ENCODE results near the gene ID2. TPM values are rescaled to one million over a fixed set of nuclear protein-coding genes. Genes with fewer than 3 reads are reported as not detected.
A peak's percentile ranks its signal among the peaks of the same experiment; 100 is the strongest.

ID2 gene
- polyA plus RNA-seq, 3 donors, result 282 to 2,821 (median 295) TPM

DNA sequence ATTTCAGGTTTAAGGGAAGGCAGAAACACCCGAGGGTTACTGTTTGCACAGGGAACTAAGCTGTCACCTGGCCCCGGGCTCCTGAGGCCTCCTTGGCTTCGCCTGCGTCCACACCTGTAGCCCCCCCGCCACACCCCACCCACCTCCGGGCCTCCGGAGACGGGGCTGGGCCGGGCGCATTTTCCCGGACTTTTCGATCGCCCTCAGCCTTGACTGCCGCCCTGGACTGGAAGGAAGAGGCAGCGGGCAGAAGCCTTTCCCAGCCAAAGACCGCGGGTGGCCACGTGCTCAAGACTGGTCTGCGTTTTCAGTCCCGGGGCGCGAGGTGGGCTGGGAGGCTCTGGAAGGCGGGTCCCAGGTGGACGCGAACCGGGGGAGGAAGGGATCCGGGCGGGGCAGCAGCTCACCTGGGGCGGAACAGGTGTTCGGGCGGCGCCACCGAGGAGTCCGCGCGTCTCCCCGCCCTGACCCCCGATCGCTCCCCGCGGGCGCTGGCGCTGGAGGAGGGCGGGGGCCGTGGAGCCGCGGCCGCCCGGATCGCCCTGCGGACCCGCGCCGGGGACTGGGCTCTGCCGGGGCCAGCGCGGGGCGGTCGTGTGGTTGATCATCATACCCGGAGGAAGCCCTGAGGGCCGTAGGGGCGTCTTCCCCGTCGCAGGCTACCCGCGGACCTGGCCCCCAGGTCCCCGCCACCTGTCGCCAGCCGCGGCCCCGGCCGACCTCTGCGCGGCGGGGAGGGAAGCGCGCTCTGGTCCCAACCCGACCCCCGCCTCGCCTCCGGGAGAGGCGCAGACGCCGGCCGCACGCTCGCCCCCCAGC lies 3.2 kb downstream of the ID2 start:
- Histone ChIP-seq H4K20me1 (ENCODE audit: insufficient read depth, low read length) (peaks cover 29% of the 10 kb centered on the region), H3K4me1 (ENCODE audit: control insufficient read depth in 1 of 2, insufficient read depth in 2 of 2, low read length in 2 of 2) (peaks cover 15 to 26% of the 10 kb centered on the region in 2 donors), H3K27me3 (ENCODE audit: control insufficient read depth in 2 of 2, insufficient read depth in 2 of 2, low read length in 2 of 2) (peaks cover 0 to 3% of the 10 kb centered on the region in 2 donors), H3K9ac (ENCODE audit: insufficient read depth, low read length, poor library complexity, severe bottlenecking) (peak overlapping the region; percentile 87), H3K27ac (ENCODE audit: low read depth in 1 of 2, low read length in 2 of 2) (peak overlapping the region; percentile 49 to 74), H3K4me3 (replicated peaks in 1 of 3; ENCODE audit: low read depth in 2 of 3, low read length in 3 of 3) (peak overlapping the region; percentile 56 to 95 (median 93)), H3K4me2 (replicated peaks; ENCODE audit: extremely low read depth, low read length, poor library complexity, severe bottlenecking) (peak overlapping the region; percentile 93), H2AFZ (ENCODE audit: insufficient read depth, low read depth, low read length, poor library complexity, severe bottlenecking) (peak overlapping the region; percentile 84), H3K79me2 (ENCODE audit: insufficient read depth, low read length) (peaks cover 36% of the 10 kb centered on the region), H3K36me3 (replicated peaks in 1 of 2; ENCODE audit: control insufficient read depth in 1 of 2, insufficient read depth in 2 of 2, low read length in 2 of 2) (no peaks in the 10 kb centered on the region), H3K9me3 (replicated peaks in 1 of 2; ENCODE audit: control insufficient read depth in 1 of 2, insufficient read depth in 1 of 2, low read length in 2 of 2) (no peaks in the 10 kb centered on the region)
- peak overlapping the region; percentile 80 to 94 (median 92) for H3K27ac Mint-ChIP-seq
- peaks cover 5 to 8% of the 10 kb centered on the region in 2 donors for H3K36me3 Mint-ChIP-seq
- intact Hi-C loops (cut with micrococcal nuclease), result loop anchor here (5.0 to 10.0 kb wide), 10 partner anchors 103 to 1590 kb away; no protein-coding TSS in a partner anchor
- DNase-seq, result peak; percentile 38 to 55 (median 43)
- peak overlapping the region; percentile 94 to 99 for H3K4me3 Mint-ChIP-seq
- peaks cover 0 to 4% (median 2%) of the 10 kb centered on the region in 7 donors for H3K9me3 Mint-ChIP-seq
- H3K4me1 Mint-ChIP-seq, result peaks cover 15% of the 10 kb centered on the region
- WGBS (ENCODE audit: insufficient coverage), result 1% methylated on average over 87 of the region's 87 CpGs
- H3K27me3 Mint-ChIP-seq (ENCODE audit: low read depth in 3 of 3), result peaks cover 0 to 7% (median 4%) of the 10 kb centered on the region in 3 donors
- TF ChIP-seq, protein P1, sequence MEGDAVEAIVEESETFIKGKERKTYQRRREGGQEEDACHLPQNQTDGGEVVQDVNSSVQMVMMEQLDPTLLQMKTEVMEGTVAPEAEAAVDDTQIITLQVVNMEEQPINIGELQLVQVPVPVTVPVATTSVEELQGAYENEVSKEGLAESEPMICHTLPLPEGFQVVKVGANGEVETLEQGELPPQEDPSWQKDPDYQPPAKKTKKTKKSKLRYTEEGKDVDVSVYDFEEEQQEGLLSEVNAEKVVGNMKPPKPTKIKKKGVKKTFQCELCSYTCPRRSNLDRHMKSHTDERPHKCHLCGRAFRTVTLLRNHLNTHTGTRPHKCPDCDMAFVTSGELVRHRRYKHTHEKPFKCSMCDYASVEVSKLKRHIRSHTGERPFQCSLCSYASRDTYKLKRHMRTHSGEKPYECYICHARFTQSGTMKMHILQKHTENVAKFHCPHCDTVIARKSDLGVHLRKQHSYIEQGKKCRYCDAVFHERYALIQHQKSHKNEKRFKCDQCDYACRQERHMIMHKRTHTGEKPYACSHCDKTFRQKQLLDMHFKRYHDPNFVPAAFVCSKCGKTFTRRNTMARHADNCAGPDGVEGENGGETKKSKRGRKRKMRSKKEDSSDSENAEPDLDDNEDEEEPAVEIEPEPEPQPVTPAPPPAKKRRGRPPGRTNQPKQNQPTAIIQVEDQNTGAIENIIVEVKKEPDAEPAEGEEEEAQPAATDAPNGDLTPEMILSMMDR (IDR thresholded peaks at IDR 0.05), result no peak

DNA sequence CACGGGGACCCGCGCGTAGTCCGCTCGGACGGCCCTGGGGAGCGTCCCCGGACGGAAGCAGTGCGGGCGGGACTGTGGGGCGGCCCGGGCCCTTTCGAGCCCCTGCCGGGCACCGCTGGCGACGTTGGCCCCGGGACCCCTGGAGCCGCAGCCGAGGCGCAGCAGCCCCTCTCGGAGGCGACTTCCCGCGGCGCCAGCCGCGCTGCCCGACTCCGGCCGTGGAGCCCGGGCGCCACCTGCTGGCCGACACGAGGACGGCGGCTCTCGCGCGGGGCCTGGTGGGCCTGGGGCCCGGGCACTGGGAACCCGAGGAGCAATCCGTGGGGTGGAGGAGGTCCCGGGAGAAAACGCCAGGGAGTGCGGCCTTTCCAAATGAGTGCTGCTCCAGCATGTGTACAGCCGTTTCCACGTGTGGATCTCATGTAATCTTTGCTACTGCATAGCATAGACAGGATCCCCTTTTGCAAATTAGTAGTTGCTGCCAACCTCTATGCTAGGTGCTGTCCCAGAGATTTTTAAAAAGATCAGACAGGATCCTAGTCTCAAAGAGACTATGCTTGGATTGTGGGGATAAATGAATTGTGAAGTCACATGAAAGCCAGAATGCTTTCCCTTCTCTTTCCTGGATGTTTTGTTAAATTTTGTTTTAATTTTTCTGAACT lies 4.0 kb downstream of the ID2 start:
- H3K27me3 ChIP-seq (ENCODE audit: control insufficient read depth in 2 of 2, insufficient read depth in 2 of 2, low read length in 2 of 2), result no peaks in the 10 kb centered on the region
- no peaks in the 10 kb centered on the region for H3K36me3 ChIP-seq (replicated peaks in 1 of 2; ENCODE audit: control insufficient read depth in 1 of 2, insufficient read depth in 2 of 2, low read length in 2 of 2)
- H3K9ac ChIP-seq (ENCODE audit: insufficient read depth, low read length, poor library complexity, severe bottlenecking), result peak overlapping the region; percentile 87
- H3K27ac Mint-ChIP-seq, result no peak overlapping the region
- peak; percentile 56 to 69 (median 61) for DNase-seq
- peak overlapping the region; percentile 93 for H3K4me2 ChIP-seq (replicated peaks; ENCODE audit: extremely low read depth, low read length, poor library complexity, severe bottlenecking)
- peaks cover 0 to 4% (median 2%) of the 10 kb centered on the region in 7 donors for H3K9me3 Mint-ChIP-seq
- H3K4me1 Mint-ChIP-seq, result peaks cover 15% of the 10 kb centered on the region
- intact Hi-C loops (cut with micrococcal nuclease), result loop anchor here (2.0 to 10.0 kb wide), 7 partner anchors 161 to 1591 kb away; no protein-coding TSS in a partner anchor
- H3K79me2 ChIP-seq (ENCODE audit: insufficient read depth, low read length), result peaks cover 36% of the 10 kb centered on the region
- peak overlapping the region in 1 of 2 donors; percentile 55 for H3K4me3 Mint-ChIP-seq
- under 1% methylated on average over 50 of the region's 50 CpGs for WGBS (ENCODE audit: insufficient coverage)
- peaks cover 14 to 23% of the 10 kb centered on the region in 2 donors for H3K4me1 ChIP-seq (ENCODE audit: control insufficient read depth in 1 of 2, insufficient read depth in 2 of 2, low read length in 2 of 2)
- peaks cover 4 to 8% of the 10 kb centered on the region in 2 donors for H3K36me3 Mint-ChIP-seq
- no peaks in the 10 kb centered on the region for H3K9me3 ChIP-seq (replicated peaks in 1 of 2; ENCODE audit: control insufficient read depth in 1 of 2, insufficient read depth in 1 of 2, low read length in 2 of 2)
- H2AFZ ChIP-seq (ENCODE audit: insufficient read depth, low read depth, low read length, poor library complexity, severe bottlenecking), result peak overlapping the region; percentile 84
- H3K27ac ChIP-seq (ENCODE audit: low read depth in 1 of 2, low read length in 2 of 2), result peak overlapping the region in 1 of 2 donors; percentile 74
- TF ChIP-seq, protein P1 (IDR thresholded peaks at IDR 0.05), result peak; percentile 99
- H3K4me3 ChIP-seq (replicated peaks in 1 of 3; ENCODE audit: low read depth in 2 of 3, low read length in 3 of 3), result peak overlapping the region; percentile 56 to 95 (median 93)
- H4K20me1 ChIP-seq (ENCODE audit: insufficient read depth, low read length), result peaks cover 29% of the 10 kb centered on the region
- H3K27me3 Mint-ChIP-seq (ENCODE audit: low read depth in 3 of 3), result peaks cover under 1 to 5% (median 4%) of the 10 kb centered on the region in 3 donors

Data from CD14-positive monocyte (primary cell).